Measurements from ENCODE around the gene BATF.

BATF gene

DNA sequence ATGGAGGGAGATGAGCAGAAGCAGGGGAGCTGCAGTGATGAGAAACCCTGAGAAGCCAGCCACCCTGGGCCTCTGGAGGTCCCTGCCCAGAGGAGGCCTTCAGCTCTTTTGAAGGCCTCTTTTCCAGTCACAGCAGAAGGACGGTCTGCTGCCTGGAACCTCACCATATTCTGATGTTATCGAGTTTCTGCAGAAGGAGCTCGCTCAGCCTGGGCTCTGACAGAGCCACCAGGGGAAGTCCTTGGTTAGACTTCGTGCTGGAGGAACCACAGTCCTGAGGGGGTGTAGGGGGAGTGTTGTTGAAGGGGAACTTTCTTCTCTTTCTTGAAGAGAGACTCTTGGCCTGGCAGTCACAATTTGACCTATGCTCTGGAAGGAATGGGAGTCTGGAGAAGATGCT lies 25.1 kb upstream of the BATF start:
- DNase-seq (ENCODE audit: low read depth, low spot score), result no peak
- no peak overlapping the region for H3K4me3 ChIP-seq (ENCODE audit: low read depth, low read length)
- CTCF ChIA-PET, result interaction anchor here (1.2 to 6.3 kb wide), 5 partner anchors 9 to 191 kb away, joined by 3 to 60 read pairs (median 7); no protein-coding TSS in a partner anchor
- TF ChIP-seq, protein P1, sequence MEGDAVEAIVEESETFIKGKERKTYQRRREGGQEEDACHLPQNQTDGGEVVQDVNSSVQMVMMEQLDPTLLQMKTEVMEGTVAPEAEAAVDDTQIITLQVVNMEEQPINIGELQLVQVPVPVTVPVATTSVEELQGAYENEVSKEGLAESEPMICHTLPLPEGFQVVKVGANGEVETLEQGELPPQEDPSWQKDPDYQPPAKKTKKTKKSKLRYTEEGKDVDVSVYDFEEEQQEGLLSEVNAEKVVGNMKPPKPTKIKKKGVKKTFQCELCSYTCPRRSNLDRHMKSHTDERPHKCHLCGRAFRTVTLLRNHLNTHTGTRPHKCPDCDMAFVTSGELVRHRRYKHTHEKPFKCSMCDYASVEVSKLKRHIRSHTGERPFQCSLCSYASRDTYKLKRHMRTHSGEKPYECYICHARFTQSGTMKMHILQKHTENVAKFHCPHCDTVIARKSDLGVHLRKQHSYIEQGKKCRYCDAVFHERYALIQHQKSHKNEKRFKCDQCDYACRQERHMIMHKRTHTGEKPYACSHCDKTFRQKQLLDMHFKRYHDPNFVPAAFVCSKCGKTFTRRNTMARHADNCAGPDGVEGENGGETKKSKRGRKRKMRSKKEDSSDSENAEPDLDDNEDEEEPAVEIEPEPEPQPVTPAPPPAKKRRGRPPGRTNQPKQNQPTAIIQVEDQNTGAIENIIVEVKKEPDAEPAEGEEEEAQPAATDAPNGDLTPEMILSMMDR (IDR thresholded peaks at IDR 0.05; ENCODE audit: insufficient read depth, low read length, missing control alignments), result no peak
- POLR2A ChIA-PET, result no interaction called here

DNA sequence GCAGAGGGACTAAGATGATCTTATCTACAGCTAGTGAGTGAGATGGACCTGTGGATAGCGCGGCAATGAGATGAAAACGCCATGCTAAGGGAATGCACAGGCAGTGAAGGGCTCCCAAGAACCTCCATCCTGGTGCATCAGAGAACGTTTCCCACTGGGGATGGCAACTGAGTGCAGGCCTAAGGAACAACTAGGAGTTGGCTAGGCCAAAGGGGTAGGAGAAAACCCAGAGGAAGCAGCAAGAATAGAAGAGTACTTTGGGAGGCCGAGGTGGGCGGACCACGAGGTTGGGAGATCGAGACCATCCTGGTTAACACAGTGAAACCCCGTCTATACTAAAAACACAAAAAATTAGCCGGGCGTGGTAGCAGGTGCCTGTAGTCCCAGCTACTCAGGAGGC lies 24.6 kb upstream of the BATF start:
- TF ChIP-seq, protein P1 (IDR thresholded peaks at IDR 0.05; ENCODE audit: insufficient read depth, low read length, missing control alignments), result no peak
- CTCF ChIA-PET, result interaction anchor here (1.8 to 6.3 kb wide), 3 partner anchors 8 to 191 kb away, joined by 6 to 60 read pairs (median 18); no protein-coding TSS in a partner anchor
- H3K4me3 ChIP-seq (ENCODE audit: low read depth, low read length), result no peak overlapping the region
- POLR2A ChIA-PET, result no interaction called here
- no peak for DNase-seq (ENCODE audit: low read depth, low spot score)

DNA sequence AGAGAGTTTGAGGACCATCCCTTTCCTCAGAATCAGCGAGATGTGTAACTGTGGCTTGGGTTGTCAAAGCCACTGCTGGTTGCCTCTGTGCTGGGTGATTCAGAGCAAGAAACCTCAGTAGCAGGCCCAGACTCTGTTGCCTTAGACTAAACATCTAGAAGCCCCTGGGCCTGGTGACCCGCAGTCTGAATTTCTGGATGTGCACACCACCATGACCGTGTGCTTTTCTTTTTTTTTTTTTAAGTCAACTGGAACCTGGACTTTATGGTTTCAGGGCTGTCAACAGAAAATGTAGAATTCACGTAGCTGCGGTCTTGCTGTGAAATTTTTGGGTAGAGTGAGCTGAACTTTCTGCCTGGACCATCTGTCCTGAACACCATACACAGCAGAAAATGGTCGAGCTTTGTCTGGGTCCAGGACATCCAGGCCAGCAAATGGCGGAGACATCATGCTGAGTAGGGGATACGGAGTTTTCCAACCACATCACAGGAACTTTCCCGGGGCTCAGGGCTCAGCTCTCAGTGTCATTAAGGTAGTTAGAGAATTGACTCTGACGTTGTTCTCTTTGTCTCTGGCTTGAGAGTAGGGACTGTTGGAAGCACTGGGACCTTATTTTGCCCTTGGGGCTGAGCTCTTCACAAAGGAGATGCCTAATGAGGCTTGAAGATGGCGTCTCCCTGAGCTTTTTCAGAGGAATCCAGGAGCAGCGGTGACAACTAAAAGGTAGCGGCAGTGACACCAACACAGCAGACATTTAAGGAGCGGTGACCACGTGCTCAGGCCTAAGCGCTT lies 23.0 kb upstream of the BATF start:
- H3K4me3 ChIP-seq (ENCODE audit: low read depth, low read length), result no peak overlapping the region
- POLR2A ChIA-PET, result no interaction called here
- TF ChIP-seq, protein P1 (IDR thresholded peaks at IDR 0.05; ENCODE audit: insufficient read depth, low read length, missing control alignments), result no peak
- DNase-seq (ENCODE audit: low read depth, low spot score), result no peak
- CTCF ChIA-PET, result interaction anchor here (0.9 to 6.3 kb wide), 6 partner anchors 10 to 193 kb away, joined by 3 to 60 read pairs (median 5); no protein-coding TSS in a partner anchor

DNA sequence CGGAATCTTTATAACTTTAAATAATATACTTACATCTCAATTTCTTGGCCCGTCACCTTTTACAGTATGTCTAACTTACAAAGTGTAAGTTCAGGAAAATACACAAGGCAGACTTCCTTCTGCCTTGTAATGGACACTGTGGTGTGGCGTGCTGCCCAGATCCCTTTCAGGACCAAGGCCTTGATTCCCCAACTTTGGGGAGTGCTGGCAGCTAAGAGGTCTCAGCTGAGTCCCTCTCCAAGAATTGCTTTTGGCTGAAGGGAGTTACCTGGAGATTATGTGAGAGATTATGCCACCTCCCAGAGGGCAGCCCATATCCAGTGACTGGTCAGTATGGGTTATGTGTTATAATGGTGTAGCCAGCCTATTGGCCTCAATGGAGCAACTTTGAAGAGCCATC lies 21.2 kb upstream of the BATF start:
- no peak for DNase-seq (ENCODE audit: low read depth, low spot score)
- TF ChIP-seq, protein P1 (IDR thresholded peaks at IDR 0.05; ENCODE audit: insufficient read depth, low read length, missing control alignments), result no peak
- H3K4me3 ChIP-seq (ENCODE audit: low read depth, low read length), result no peak overlapping the region
- ChIA-PET CTCF (interaction anchor here (1.1 to 1.6 kb wide), 2 partner anchors 12 to 15 kb away, joined by 3 to 6 read pairs; no protein-coding TSS in a partner anchor), POLR2A (no interaction called here)

DNA sequence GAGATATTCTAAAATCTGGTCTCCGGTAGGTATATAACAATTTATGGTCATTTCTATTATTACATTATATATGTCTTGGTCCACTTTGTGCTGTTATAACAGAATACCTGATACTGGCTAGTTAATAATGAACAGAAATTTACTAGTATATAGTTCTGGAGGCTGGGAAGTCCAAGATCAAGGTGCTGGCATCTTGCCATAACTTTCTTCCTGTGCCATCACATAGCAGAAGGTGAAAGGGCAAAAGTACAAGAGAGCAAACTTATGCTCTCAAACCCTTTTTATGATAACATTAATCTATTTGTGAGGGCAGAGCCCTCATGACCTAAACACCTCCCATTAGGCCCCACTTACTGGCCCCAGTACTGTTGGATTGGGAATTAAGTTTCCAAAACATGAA lies 17.9 kb upstream of the BATF start:
- no peak for DNase-seq (ENCODE audit: low read depth, low spot score)
- ChIA-PET POLR2A (no interaction called here), CTCF (interaction anchor here (1.5 to 1.9 kb wide), 2 partner anchors 9 to 15 kb away, joined by 4 to 7 read pairs; no protein-coding TSS in a partner anchor)
- no peak overlapping the region for H3K4me3 ChIP-seq (ENCODE audit: low read depth, low read length)
- TF ChIP-seq, protein P1 (IDR thresholded peaks at IDR 0.05; ENCODE audit: insufficient read depth, low read length, missing control alignments), result no peak

DNA sequence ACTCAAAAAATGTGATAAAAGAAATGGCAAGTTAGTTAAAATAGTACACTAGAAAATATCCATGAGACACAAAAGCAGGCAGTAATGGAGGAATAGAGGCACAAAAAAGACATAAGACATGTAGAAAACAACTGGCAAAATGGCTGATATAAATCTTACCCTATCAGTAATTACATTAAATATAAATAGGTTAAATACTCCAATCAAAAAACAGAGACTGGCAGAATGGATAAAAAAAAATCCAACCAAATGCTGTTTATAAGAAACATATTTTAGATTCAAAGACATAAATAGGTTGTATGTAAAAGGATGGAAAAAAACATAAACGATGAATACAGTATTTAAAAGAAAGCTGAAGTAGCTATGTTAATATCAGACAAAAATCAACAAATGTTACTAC lies 15.3 kb upstream of the BATF start:
- TF ChIP-seq, protein P1 (IDR thresholded peaks at IDR 0.05; ENCODE audit: insufficient read depth, low read length, missing control alignments), result no peak
- POLR2A ChIA-PET, result no interaction called here
- DNase-seq (ENCODE audit: low read depth, low spot score), result no peak
- H3K4me3 ChIP-seq (ENCODE audit: low read depth, low read length), result no peak overlapping the region
- CTCF ChIA-PET, result interaction anchor here (1.1 to 1.2 kb wide), 2 partner anchors 18 to 54 kb away, joined by 3 to 4 read pairs; no protein-coding TSS in a partner anchor
